HG03060 (cell line): Measurements from ENCODE around the gene NAPG.
"Not testable (repeated sequence)": the region's sequence is repeated elsewhere in the genome, so short reads cannot be mapped to it uniquely, and the experiment has no call there.

Experiments used
- ATAC-seq: cut with Tn5 transposase; IDR thresholded peaks from one replicate; pipeline ENCODE4 v1.9.1; 2021; ENCODE audit warnings: low read depth, moderate number of reproducible peaks; ENCODE audit not compliant: unreplicated experiment

Gene NAPG

DNA sequence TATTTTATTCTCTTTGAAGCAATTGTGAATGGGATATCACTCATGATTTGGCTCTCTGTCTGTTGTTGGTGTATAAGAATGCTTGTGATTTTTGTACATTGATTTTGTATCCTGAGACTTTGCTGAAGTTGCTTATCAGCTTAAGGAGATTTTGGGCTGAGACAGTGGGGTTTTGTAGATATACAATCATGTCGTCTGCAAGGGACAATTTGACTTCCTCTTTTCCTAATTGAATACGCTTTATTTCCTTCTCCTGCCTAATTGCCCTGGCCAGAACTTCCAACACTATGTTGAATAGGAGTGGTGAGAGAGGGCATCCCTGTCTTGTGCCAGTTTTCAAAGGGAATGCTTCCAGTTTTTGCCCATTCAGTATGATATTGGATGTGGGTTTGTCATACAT is 48.6 kb downstream of the NAPG start:
- ATAC-seq = not testable (repeated sequence)

DNA sequence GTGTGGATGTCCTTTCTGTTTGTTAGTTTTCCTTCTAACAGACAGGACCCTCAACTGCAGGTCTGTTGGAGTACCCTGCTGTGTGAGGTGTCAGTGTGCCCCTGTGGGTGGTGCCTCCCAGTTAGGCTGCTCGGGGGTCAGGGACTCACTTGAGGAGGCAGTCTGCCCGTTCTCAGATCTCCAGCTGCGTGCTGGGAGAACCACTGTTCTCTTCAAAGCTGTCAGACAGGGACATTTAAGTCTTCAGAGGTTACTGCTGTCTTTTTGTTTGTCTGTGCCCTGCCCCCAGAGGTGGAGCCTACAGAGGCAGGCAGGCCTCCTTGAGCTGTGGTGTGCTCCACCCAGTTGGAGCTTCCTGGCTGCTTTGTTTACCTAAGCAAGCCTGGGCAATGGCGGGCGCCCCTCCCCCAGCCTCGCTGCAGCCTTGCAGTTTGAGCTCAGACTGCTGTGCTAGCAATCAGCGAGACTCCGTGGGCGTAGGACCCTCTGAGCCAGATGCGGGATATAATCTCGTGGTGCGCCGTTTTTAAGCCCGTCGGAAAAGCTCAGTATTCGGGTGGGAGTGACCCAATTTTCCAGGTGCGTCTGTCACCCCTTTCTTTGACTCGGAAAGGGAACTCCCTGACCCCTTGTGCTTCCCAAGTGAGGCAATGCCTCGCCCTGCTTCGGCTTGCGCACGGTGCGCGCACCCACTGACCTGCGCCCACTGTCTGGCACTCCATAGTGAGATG is 52.2 kb downstream of the NAPG start:
- not testable (repeated sequence) for ATAC-seq

- not testable (repeated sequence) for ATAC-seq
Measured at GRCh38 chr18:10578573-10578899, 52.7 kb downstream of the NAPG start.

- ATAC-seq = no peak
Measured at GRCh38 chr18:10579079-10579867, 53.4 kb downstream of the NAPG start.

DNA sequence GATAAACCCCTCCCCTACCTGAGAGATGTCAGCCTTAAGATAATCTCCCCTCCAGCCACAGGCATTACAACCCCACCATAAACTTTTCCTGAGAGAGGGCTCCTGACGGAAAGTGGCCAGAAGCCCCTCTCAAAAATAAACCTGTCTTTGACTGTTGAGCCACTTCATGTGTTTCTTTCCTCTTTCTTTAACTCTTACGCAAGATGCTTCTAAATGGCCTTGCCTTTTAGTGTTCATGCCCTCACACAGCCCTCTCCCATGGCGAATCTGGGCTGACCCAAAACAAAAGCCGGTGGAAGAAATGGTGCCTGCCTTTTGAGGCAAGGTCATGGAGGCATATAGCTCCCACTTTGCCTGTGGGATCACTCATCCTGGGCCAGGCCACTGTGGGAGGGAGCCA is 54.4 kb downstream of the NAPG start:
- no peak for ATAC-seq

DNA sequence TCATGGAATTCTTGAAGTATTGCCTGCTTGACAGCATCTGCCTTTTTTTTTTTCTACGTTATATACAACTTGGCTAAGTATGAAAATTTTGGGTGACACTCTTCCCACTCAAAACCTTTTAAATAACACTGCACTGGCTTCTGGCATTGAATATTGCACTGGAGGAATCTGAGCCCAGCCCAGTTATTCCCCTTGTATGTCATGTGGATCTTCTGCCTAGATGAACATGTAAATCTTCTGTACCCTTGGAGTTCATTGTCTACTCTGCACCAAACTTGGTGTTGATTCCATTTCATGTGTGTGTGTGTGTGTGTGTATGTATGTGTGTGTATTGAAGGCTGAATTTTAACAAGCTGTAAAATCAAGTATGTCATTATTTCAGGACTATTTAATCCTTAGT is 59.4 kb downstream of the NAPG start:
- no peak for ATAC-seq

DNA sequence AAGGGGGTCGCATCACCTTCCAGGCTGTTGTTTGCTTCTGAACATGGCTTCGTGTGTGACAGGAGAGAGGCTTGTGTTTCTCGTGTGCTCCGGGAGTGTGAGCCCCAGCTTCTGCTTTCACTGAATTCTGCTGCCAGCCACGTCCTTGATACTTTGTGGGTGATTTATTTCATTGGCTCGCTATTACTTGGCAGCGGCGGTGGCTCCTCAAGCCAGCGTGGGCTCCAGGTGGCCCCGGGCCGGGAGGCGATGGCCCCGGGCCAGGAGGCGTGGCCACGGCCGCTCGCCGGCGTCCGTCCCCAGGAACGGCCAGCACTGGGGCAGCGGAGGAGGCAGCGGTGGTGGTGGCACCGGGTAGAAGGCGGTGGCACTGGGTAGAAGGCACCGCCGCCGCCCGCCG is 63.1 kb downstream of the NAPG start:
- ATAC-seq = no peak

GRCh38 chr18:10590412-10590811 is 64.6 kb downstream of the NAPG start:
- no peak for ATAC-seq

DNA sequence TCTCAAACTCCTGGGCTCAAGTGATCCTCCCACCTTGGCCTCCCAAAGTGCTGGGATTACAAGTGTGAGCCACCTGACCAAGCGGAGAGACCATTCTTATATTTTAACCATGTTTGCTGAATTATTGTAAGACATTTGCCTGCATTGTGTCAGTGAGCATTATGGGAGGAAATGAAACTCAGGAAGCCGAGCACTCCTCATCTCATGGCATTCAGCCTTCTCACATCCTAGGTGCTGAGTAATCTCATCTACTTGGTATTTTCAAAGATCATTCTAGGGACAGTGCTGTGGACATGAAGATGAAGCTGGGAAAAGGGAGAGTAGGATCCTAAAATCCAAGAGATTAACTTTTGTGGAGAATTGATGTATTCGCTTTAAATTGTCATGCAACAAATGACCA is 66.1 kb downstream of the NAPG start:
- no peak for ATAC-seq

GRCh38 chr18:10593366-10594022 is 67.7 kb downstream of the NAPG start:
- ATAC-seq = not testable (repeated sequence)

GRCh38 chr18:10595917-10596316 is 70.1 kb downstream of the NAPG start:
- not testable (repeated sequence) for ATAC-seq

DNA sequence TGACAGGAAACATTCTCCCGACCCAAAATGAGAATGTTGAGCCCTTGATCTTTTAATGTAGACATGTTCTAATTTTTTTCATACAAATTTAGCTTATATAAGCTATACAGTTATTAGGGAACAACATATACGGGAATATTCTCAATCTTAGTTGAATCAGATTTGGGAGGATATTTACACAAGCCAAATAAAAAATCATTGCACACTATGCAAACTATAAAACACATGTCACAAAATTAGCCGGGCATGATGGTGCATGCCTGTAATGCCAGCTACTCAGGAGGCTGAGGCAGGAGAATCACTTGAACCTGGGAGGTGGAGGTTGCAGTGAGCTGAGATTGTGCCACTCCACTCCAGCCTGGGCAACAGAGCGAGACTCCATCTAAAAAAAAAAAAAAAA is 71.9 kb downstream of the NAPG start:
- ATAC-seq = not testable (repeated sequence)

GRCh38 chr18:10600701-10601100 is 74.9 kb downstream of the NAPG start:
- not testable (repeated sequence) for ATAC-seq
